ENCODE data around the gene LEKR1. TPM values are rescaled to one million over a fixed set of nuclear protein-coding genes. Genes with fewer than 3 reads are reported as not detected.
"Not testable (repeated sequence)": the region's sequence is repeated elsewhere in the genome, so short reads cannot be mapped to it uniquely, and the experiment has no call there.

LEKR1 gene
- total and polyA plus RNA-seq, 11 donors = 0.22 to 1.8 (median 0.89) TPM; not detected in 1

GRCh38 chr3:156957715-156958114 lies 131.6 kb downstream of the LEKR1 start:
- ATAC-seq = no peak
- Histone ChIP-seq H3K36me3 (no peaks in the 10 kb centered on the region), H3K4me3 (no peak overlapping the region), H3K27ac (no peak overlapping the region), H3K27me3 (no peaks in the 10 kb centered on the region), H3K9me3 (peaks cover 0 to 6% (median 0%) of the 10 kb centered on the region in 12 donors), H3K4me1 (no peaks in the 10 kb centered on the region)
- DNase-seq = no peak
- intact Hi-C loops (cut with DNase I) = no loop called here
- WGBS, 4 donors = 90 to 100% (median 97%) methylated on average over 1 of the region's 1 CpG
- TF ChIP-seq CTCF (IDR thresholded peaks at IDR 0.05) (no peak), POLR2A (IDR thresholded peaks at IDR 0.05) (no peak)

- Histone ChIP-seq H3K27me3 (no peaks in the 10 kb centered on the region), H3K27ac (no peak overlapping the region), H3K36me3 (no peaks in the 10 kb centered on the region), H3K9me3 (no peaks in the 10 kb centered on the region), H3K4me1 (peaks cover 0 to 3% (median 0%) of the 10 kb centered on the region in 12 donors), H3K4me3 (no peak overlapping the region)
- no peak for TF ChIP-seq CTCF (IDR thresholded peaks at IDR 0.05)
- no peak for TF ChIP-seq POLR2A (IDR thresholded peaks at IDR 0.05)
- ATAC-seq (no peak), DNase-seq (no peak)
- 61 to 72% (median 65%) methylated on average over 3 of the region's 3 CpGs for WGBS, 4 donors
- intact Hi-C loops (cut with DNase I) = no loop called here
These were observed 136.9 kb downstream of the LEKR1 start for GRCh38 chr3:156963096-156963495.

- intact Hi-C loops (cut with DNase I) = no loop called here
- Histone ChIP-seq H3K27ac (no peak overlapping the region), H3K9me3 (no peaks in the 10 kb centered on the region), H3K36me3 (no peaks in the 10 kb centered on the region), H3K4me1 (peaks cover 0 to 3% (median 0%) of the 10 kb centered on the region in 12 donors), H3K4me3 (no peak overlapping the region), H3K27me3 (no peaks in the 10 kb centered on the region)
- TF ChIP-seq POLR2A (IDR thresholded peaks at IDR 0.05) (no peak), CTCF (IDR thresholded peaks at IDR 0.05) (no peak)
- DNase-seq (no peak), ATAC-seq (no peak)
- 65 to 81% (median 78%) methylated on average over 3 of the region's 3 CpGs for WGBS, 4 donors
These were observed 138.4 kb downstream of the LEKR1 start for GRCh38 chr3:156964577-156964976.

GRCh38 chr3:156966349-156966748 lies 140.2 kb downstream of the LEKR1 start:
- ATAC-seq; intact Hi-C loops (cut with DNase I); H3K27ac ChIP-seq; H3K36me3 ChIP-seq; H3K27me3 ChIP-seq; H3K4me3 ChIP-seq; H3K4me1 ChIP-seq; H3K9me3 ChIP-seq; DNase-seq: not testable (repeated sequence)
- WGBS, 4 donors = 86 to 94% (median 91%) methylated on average over 10 of the region's 10 CpGs

GRCh38 chr3:156973954-156974353 lies 147.8 kb downstream of the LEKR1 start:
- H3K36me3 ChIP-seq = no peaks in the 10 kb centered on the region
- H3K9me3 ChIP-seq = no peaks in the 10 kb centered on the region
- no peak overlapping the region for H3K27ac ChIP-seq
- intact Hi-C loops (cut with DNase I) = no loop called here
- TF ChIP-seq POLR2A (IDR thresholded peaks at IDR 0.05) (no peak), CTCF (IDR thresholded peaks at IDR 0.05) (no peak)
- WGBS, 4 donors = 81 to 95% (median 88%) methylated on average over 2 of the region's 2 CpGs
- H3K27me3 ChIP-seq = no peaks in the 10 kb centered on the region
- no peaks in the 10 kb centered on the region for H3K4me1 ChIP-seq
- no peak for ATAC-seq
- no peak overlapping the region for H3K4me3 ChIP-seq
- no peak for DNase-seq
